ENCODE data around the gene SLC25A42.

- no peak for TF ChIP-seq POLR2AphosphoS5 (IDR thresholded peaks at IDR 0.05; ENCODE audit: low read depth, low read length)
- no peak for TF ChIP-seq POLR2A (IDR thresholded peaks at IDR 0.05; ENCODE audit: low read depth, low read length)
These were observed 94.0 kb downstream of the SLC25A42 start for GRCh38 chr19:19157808-19158207.

All from GM12892 (cell line).